Mesendoderm (in vitro differentiated cells): Measurements from ENCODE around the gene LCMT2. TPM values are rescaled to one million over a fixed set of nuclear protein-coding genes. Genes with fewer than 3 reads are reported as not detected.

Experiments used
- DNase-seq: peaks from one replicate; pipeline ENCODE4 v3.0.0; 2013
- H2AK5ac ChIP-seq: 2 replicates; pipeline ENCODE4 v1.6.1; 2013; ENCODE audit warnings: low read length, inconsistent platforms
- H2BK120ac ChIP-seq: 2 replicates; pipeline ENCODE4 v1.6.1; 2013; ENCODE audit warnings: low read depth, mild to moderate bottlenecking, low read length, moderate library complexity, mixed read lengths
- H2BK15ac ChIP-seq: replicated peaks from 2 replicates; pipeline ENCODE4 v1.6.1; 2013; ENCODE audit warnings: low read depth, mild to moderate bottlenecking, moderate library complexity
- H2BK5ac ChIP-seq: 2 replicates; pipeline ENCODE4 v1.6.1; 2013; ENCODE audit warnings: low read length, inconsistent platforms
- H3K18ac ChIP-seq: 2 replicates; pipeline ENCODE4 v1.6.1; 2013; ENCODE audit warnings: mild to moderate bottlenecking, low read length, mixed read lengths
- H3K23ac ChIP-seq: one replicate; pipeline ENCODE4 v1.6.1; 2013; ENCODE audit warnings: low read length
- H3K27ac ChIP-seq: 2 replicates; pipeline ENCODE4 v1.5.1; 2013; ENCODE audit warnings: low read depth, mild to moderate bottlenecking, inconsistent platforms, low read length, moderate library complexity
- H3K27me3 ChIP-seq: 2 replicates; pipeline ENCODE4 v1.6.1; 2013; ENCODE audit warnings: low read length, control low read depth, mild to moderate bottlenecking, inconsistent platforms; ENCODE audit not compliant: insufficient read depth, poor library complexity
- H3K36me3 ChIP-seq: 2 replicates; pipeline ENCODE4 v1.6.1; 2013; ENCODE audit warnings: low read length, inconsistent platforms; ENCODE audit not compliant: control insufficient read depth, insufficient read depth
- H3K4ac ChIP-seq: one replicate; pipeline ENCODE4 v1.6.1; 2013; ENCODE audit warnings: low read depth, mild to moderate bottlenecking, low read length, moderate library complexity
- H3K4me1 ChIP-seq: 2 replicates; pipeline ENCODE4 v1.6.1; 2013; ENCODE audit warnings: low read depth, low read length, inconsistent platforms; ENCODE audit not compliant: control insufficient read depth
- H3K4me2 ChIP-seq: 2 replicates; pipeline ENCODE4 v1.6.1; 2013; ENCODE audit warnings: low read length
- H3K4me3 ChIP-seq: 2 replicates; pipeline ENCODE4 v1.5.1; 2013; ENCODE audit warnings: mild to moderate bottlenecking, low read length
- H3K56ac ChIP-seq: one replicate; pipeline ENCODE4 v1.6.1; 2013; ENCODE audit warnings: low read length
- H3K79me1 ChIP-seq: 2 replicates; pipeline ENCODE4 v1.6.1; 2013; ENCODE audit warnings: low read length, inconsistent platforms
- H3K79me2 ChIP-seq: 2 replicates; pipeline ENCODE4 v1.6.1; 2013; ENCODE audit warnings: mild to moderate bottlenecking, low read length; ENCODE audit not compliant: control insufficient read depth, insufficient read depth
- H3K9ac ChIP-seq: 2 replicates; pipeline ENCODE4 v1.6.1; 2013; ENCODE audit warnings: low read length, inconsistent platforms
- H4K5ac ChIP-seq: one replicate; pipeline ENCODE4 v1.6.1; 2013; ENCODE audit warnings: low read length
- H4K8ac ChIP-seq: one replicate; pipeline ENCODE4 v1.6.1; 2013; ENCODE audit warnings: low read depth, mild to moderate bottlenecking, control low read depth, low read length, moderate library complexity
- WGBS: extraction: QIAGEN DNeasy Blood & Tissue Kit; methylation state at CpG from one replicate; pipeline ENCODE4 v1.1.7; 2013; ENCODE audit warnings: low lambda C conversion rate, missing lambda C conversion rate; ENCODE audit not compliant: insufficient coverage; ENCODE audit errors: extremely low coverage; 5-methylcytosine and 5-hydroxymethylcytosine counted together
- polyA plus RNA-seq, 2 experiments: library from polyadenylated mRNA; stranded (reverse); fragments of 200-250 nt; gene quantifications; one replicate each; pipeline ENCODE4 v1.2.3, GENCODE V29; 2013

The LCMT2 gene, protein sequence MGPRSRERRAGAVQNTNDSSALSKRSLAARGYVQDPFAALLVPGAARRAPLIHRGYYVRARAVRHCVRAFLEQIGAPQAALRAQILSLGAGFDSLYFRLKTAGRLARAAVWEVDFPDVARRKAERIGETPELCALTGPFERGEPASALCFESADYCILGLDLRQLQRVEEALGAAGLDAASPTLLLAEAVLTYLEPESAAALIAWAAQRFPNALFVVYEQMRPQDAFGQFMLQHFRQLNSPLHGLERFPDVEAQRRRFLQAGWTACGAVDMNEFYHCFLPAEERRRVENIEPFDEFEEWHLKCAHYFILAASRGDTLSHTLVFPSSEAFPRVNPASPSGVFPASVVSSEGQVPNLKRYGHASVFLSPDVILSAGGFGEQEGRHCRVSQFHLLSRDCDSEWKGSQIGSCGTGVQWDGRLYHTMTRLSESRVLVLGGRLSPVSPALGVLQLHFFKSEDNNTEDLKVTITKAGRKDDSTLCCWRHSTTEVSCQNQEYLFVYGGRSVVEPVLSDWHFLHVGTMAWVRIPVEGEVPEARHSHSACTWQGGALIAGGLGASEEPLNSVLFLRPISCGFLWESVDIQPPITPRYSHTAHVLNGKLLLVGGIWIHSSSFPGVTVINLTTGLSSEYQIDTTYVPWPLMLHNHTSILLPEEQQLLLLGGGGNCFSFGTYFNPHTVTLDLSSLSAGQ
- 6.6 TPM for polyA plus RNA-seq (2013, experiment 1 of 2)
- polyA plus RNA-seq (2013, experiment 2 of 2), result 6.7 TPM

DNA sequence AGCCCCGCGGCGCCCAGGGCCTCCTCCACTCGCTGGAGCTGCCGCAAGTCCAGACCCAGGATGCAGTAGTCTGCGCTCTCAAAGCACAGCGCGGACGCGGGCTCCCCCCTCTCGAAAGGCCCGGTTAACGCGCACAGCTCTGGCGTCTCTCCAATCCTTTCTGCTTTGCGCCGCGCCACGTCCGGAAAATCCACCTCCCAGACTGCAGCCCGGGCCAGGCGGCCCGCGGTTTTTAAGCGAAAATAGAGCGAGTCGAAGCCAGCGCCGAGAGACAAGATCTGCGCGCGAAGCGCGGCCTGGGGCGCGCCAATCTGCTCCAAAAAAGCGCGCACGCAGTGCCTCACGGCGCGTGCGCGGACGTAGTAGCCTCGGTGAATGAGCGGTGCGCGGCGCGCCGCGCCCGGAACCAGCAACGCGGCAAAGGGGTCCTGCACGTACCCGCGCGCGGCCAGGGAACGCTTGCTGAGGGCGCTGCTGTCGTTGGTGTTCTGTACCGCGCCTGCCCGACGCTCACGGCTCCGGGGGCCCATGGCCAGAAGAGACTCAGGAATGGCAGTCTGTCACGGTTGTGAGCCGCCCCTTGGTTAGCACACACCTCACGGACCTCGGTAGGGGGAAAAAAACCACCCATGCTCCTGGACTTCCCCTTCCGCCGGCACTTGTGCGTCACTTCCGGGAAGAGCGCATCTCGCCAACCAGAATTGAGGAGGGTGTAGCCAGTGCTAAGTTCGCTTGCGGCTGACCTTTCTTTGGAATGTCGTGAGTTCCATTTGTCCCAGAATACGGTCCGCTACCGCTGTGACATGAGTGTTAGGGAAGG is at the start of gene LCMT2:
Gene LCMT2 (minus strand): TSS at position 614 of the 820 bp plus-strand sequence. CDS start 84 bp downstream, at position 530.
- Histone ChIP-seq H3K79me2 (peaks cover 15% of the 10 kb centered on the region), H3K4me1 (peaks cover 10% of the 10 kb centered on the region), H2BK120ac (no peak within 1 kb of the TSS), H2BK5ac (peak within 1 kb of the TSS; percentile 49), H3K27me3 (no peaks in the 10 kb centered on the region), H3K23ac (peak within 1 kb of the TSS; percentile 51), H3K4ac (peak within 1 kb of the TSS; percentile 82), H4K5ac (peak within 1 kb of the TSS; percentile 29), H4K8ac (no peak within 1 kb of the TSS), H3K18ac (peak within 1 kb of the TSS; percentile 80), H3K36me3 (no peaks in the 10 kb centered on the region), H3K4me2 (peak within 1 kb of the TSS; percentile 85), H3K9ac (peak within 1 kb of the TSS; percentile 89), H2AK5ac (no peak within 1 kb of the TSS), H3K79me1 (peaks cover 11% of the 10 kb centered on the region), H3K27ac (peak within 1 kb of the TSS; percentile 90), H2BK15ac (no peak within 1 kb of the TSS), H3K56ac (peak within 1 kb of the TSS; percentile 95), H3K4me3 (peak within 1 kb of the TSS; percentile 87)
- peak; percentile 99 for DNase-seq
- WGBS, result no CpG with 5 or more reads among the region's 86 CpGs

DNA sequence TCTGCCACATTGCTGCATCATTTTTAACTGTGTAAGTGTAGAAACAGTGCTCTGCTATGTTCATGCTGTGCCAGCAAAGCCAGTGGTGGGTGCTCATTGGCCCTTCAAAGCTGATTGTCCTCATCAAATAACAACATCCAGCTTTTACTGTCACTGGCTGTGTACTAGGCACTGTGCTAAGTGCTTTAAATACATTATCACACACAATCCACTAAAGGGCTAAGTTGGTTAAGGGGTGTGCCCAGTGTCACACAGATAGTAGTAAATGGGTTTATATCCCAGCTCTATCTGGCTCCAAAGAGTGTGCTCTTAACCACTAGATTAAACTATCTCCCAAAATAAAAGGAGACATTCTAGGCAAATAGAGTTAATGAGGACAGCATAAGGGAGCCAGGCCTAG is 48.2 kb upstream of the LCMT2 start:
- Histone ChIP-seq H3K9ac (no peak overlapping the region), H4K5ac (no peak overlapping the region), H2BK120ac (no peak overlapping the region), H3K27ac (no peak overlapping the region), H3K4me1 (no peaks in the 10 kb centered on the region), H3K23ac (no peak overlapping the region), H2BK15ac (no peak overlapping the region), H4K8ac (no peak overlapping the region), H3K79me2 (no peaks in the 10 kb centered on the region), H2AK5ac (no peak overlapping the region), H3K56ac (no peak overlapping the region), H3K18ac (no peak overlapping the region), H3K79me1 (no peaks in the 10 kb centered on the region), H3K4ac (no peak overlapping the region), H3K4me3 (no peak overlapping the region), H2BK5ac (no peak overlapping the region), H3K27me3 (no peaks in the 10 kb centered on the region), H3K36me3 (peaks cover 3% of the 10 kb centered on the region), H3K4me2 (no peak overlapping the region)
- DNase-seq, result no peak

DNA sequence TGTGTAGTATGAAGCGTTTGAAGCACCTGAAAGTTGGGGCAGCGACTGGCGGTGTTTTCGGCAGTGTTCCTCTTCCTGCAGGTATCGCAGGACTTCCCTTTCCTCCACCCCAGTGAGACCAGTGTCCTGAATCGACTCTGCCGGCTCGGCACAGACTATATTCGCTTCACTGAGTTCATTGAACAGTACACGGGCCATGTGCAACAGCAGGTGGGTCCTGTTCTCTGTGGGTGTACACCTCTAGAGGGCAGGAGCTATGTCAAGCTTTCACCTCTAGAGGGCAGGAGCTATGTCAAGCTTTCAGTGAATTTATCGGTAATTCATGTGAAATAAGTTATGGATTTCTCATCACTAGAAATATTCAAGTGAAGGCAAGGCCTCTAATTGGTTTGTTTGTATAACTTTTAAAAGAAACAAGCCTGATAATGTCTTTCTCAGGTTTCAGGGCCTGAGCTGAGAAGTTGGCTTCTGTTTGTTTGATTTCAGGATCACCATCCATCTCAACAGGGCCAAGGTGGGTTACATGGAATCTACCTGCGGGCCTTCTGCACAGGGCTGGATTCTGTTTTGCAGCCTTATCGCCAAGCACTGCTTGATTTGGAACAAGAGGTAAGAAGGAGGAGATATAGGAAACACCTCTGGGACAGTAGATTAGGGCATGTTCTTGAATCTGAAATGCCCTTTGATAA is 45.8 kb upstream of the LCMT2 start:
- H2BK5ac ChIP-seq, result no peak overlapping the region
- H3K79me2 ChIP-seq, result peaks cover 4% of the 10 kb centered on the region
- no peak overlapping the region for H4K5ac ChIP-seq
- H3K23ac ChIP-seq, result no peak overlapping the region
- H3K4me1 ChIP-seq, result peaks cover 2% of the 10 kb centered on the region
- H3K79me1 ChIP-seq, result peaks cover 4% of the 10 kb centered on the region
- no peak overlapping the region for H2BK120ac ChIP-seq
- WGBS, result no CpG with 5 or more reads among the region's 13 CpGs
- H3K4ac ChIP-seq, result no peak overlapping the region
- no peak overlapping the region for H3K18ac ChIP-seq
- no peak overlapping the region for H3K27ac ChIP-seq
- peak; percentile 46 for DNase-seq
- no peaks in the 10 kb centered on the region for H3K36me3 ChIP-seq
- H2BK15ac ChIP-seq, result no peak overlapping the region
- no peak overlapping the region for H2AK5ac ChIP-seq
- no peak overlapping the region for H3K56ac ChIP-seq
- H3K27me3 ChIP-seq, result no peaks in the 10 kb centered on the region
- H3K4me3 ChIP-seq, result no peak overlapping the region
- no peak overlapping the region for H4K8ac ChIP-seq
- H3K4me2 ChIP-seq, result no peak overlapping the region
- no peak overlapping the region for H3K9ac ChIP-seq

GRCh38 chr15:43370975-43371974 is 40.9 kb upstream of the LCMT2 start, which contains the start of the genes TUBGCP4 and ZSCAN29:
Gene TUBGCP4, plus strand, starts transcription at chr15:43371101. Its CDS starts 254 bp downstream, at chr15:43371355.
Gene ZSCAN29, minus strand, starts transcription at chr15:43371043. Its CDS starts 1,130 bp downstream, at chr15:43369913.
- Histone ChIP-seq H2BK120ac (no peak within 1 kb of the TSS), H3K36me3 (peaks cover 2% of the 10 kb centered on the region), H3K4me3 (peak within 1 kb of the TSS; percentile 98), H3K79me2 (peaks cover 19% of the 10 kb centered on the region), H3K23ac (peak within 1 kb of the TSS; percentile 57), H3K79me1 (peaks cover 22% of the 10 kb centered on the region), H3K56ac (peak within 1 kb of the TSS; percentile 95), H3K4me1 (peaks cover 6% of the 10 kb centered on the region), H3K27ac (peak within 1 kb of the TSS; percentile 77), H4K8ac (no peak within 1 kb of the TSS), H4K5ac (no peak within 1 kb of the TSS), H3K4ac (peak within 1 kb of the TSS; percentile 77), H2BK15ac (no peak within 1 kb of the TSS), H3K4me2 (peak within 1 kb of the TSS; percentile 99), H3K18ac (peak within 1 kb of the TSS; percentile 88), H2AK5ac (no peak within 1 kb of the TSS), H3K9ac (peak within 1 kb of the TSS; percentile 90), H3K27me3 (no peaks in the 10 kb centered on the region), H2BK5ac (no peak within 1 kb of the TSS)
- WGBS, result no CpG with 5 or more reads among the region's 66 CpGs
- DNase-seq, result peak; percentile 93
